Skeletal muscle satellite cell (primary cell): Measurements from ENCODE around the gene NRIP1.
"Not testable (repeated sequence)": the region's sequence is repeated elsewhere in the genome, so short reads cannot be mapped to it uniquely, and the experiment has no call there.

Experiments used
- H3K27me3 ChIP-seq: 2 replicates; pipeline ENCODE4 v1.7.0; 2013; ENCODE audit warnings: low read length; ENCODE audit not compliant: control insufficient read depth, insufficient read depth
- H3K36me3 ChIP-seq: 2 replicates; pipeline ENCODE4 v1.7.0; 2013; ENCODE audit warnings: mild to moderate bottlenecking, control low read depth, low read length; ENCODE audit not compliant: insufficient read depth
- H3K4me1 ChIP-seq: 2 replicates; pipeline ENCODE4 v1.7.0; 2013; ENCODE audit warnings: low read length; ENCODE audit not compliant: control insufficient read depth, insufficient read depth
- H3K4me2 ChIP-seq: 2 replicates; pipeline ENCODE4 v1.7.0; 2013; ENCODE audit warnings: mild to moderate bottlenecking, low read length
- H3K4me3 ChIP-seq: 2 replicates; pipeline ENCODE4 v1.7.0; 2013; ENCODE audit warnings: low read length
- H3K9ac ChIP-seq: 2 replicates; pipeline ENCODE4 v1.7.0; 2013; ENCODE audit warnings: mild to moderate bottlenecking, low read depth, low read length, moderate library complexity
- H3K9me3 ChIP-seq: replicated peaks from 2 replicates; pipeline ENCODE4 v1.7.0; 2013; ENCODE audit warnings: mild to moderate bottlenecking, control low read depth, low read length

Gene NRIP1

GRCh38 chr21:15034126-15034853 is 30.5 kb downstream of the NRIP1 start:
- Histone ChIP-seq H3K27me3 (no peaks in the 10 kb centered on the region), H3K4me3 (no peak overlapping the region), H3K36me3 (peaks cover 5% of the 10 kb centered on the region), H3K4me1 (peaks cover 17% of the 10 kb centered on the region), H3K9ac (no peak overlapping the region), H3K9me3 (no peaks in the 10 kb centered on the region), H3K4me2 (peak overlapping the region; percentile 41)

- Histone ChIP-seq H3K4me2 (no peak overlapping the region), H3K4me1 (peaks cover 17% of the 10 kb centered on the region), H3K27me3 (no peaks in the 10 kb centered on the region), H3K9me3 (no peaks in the 10 kb centered on the region), H3K36me3 (peaks cover 2% of the 10 kb centered on the region), H3K4me3 (no peak overlapping the region), H3K9ac (no peak overlapping the region)
These were observed 32.9 kb downstream of the NRIP1 start for GRCh38 chr21:15031790-15032357.

GRCh38 chr21:15031362-15031761 is 33.4 kb downstream of the NRIP1 start:
- not testable (repeated sequence) for H3K4me2 ChIP-seq, H3K9ac ChIP-seq, H3K9me3 ChIP-seq, H3K27me3 ChIP-seq, H3K36me3 ChIP-seq, H3K4me3 ChIP-seq
- peaks cover 17% of the 10 kb centered on the region for H3K4me1 ChIP-seq

- not testable (repeated sequence) for H3K4me2 ChIP-seq, H3K9ac ChIP-seq, H3K27me3 ChIP-seq, H3K4me3 ChIP-seq, H3K36me3 ChIP-seq, H3K9me3 ChIP-seq
- H3K4me1 ChIP-seq: peaks cover 13% of the 10 kb centered on the region
These were observed 33.9 kb downstream of the NRIP1 start for GRCh38 chr21:15030861-15031260.

GRCh38 chr21:15029077-15029476 is 35.7 kb downstream of the NRIP1 start:
- peaks cover 5% of the 10 kb centered on the region for H3K4me1 ChIP-seq
- H3K9ac ChIP-seq: no peak overlapping the region
- H3K27me3 ChIP-seq: no peaks in the 10 kb centered on the region
- H3K4me3 ChIP-seq: no peak overlapping the region
- H3K4me2 ChIP-seq: no peak overlapping the region
- no peaks in the 10 kb centered on the region for H3K9me3 ChIP-seq
- H3K36me3 ChIP-seq: peaks cover 2% of the 10 kb centered on the region

- no peaks in the 10 kb centered on the region for H3K27me3 ChIP-seq
- no peak overlapping the region for H3K9ac ChIP-seq
- H3K4me1 ChIP-seq: peaks cover 8% of the 10 kb centered on the region
- H3K9me3 ChIP-seq: no peaks in the 10 kb centered on the region
- H3K4me2 ChIP-seq: no peak overlapping the region
- peaks cover 2% of the 10 kb centered on the region for H3K36me3 ChIP-seq
- no peak overlapping the region for H3K4me3 ChIP-seq
These were observed 36.6 kb downstream of the NRIP1 start for GRCh38 chr21:15028186-15028585.

GRCh38 chr21:15027056-15027455 is 37.7 kb downstream of the NRIP1 start:
- no peak overlapping the region for H3K4me2 ChIP-seq
- H3K4me3 ChIP-seq: no peak overlapping the region
- no peaks in the 10 kb centered on the region for H3K27me3 ChIP-seq
- no peaks in the 10 kb centered on the region for H3K9me3 ChIP-seq
- no peak overlapping the region for H3K9ac ChIP-seq
- H3K4me1 ChIP-seq: peaks cover 8% of the 10 kb centered on the region
- peaks cover 2% of the 10 kb centered on the region for H3K36me3 ChIP-seq

- Histone ChIP-seq H3K4me2 (no peak overlapping the region), H3K36me3 (no peaks in the 10 kb centered on the region), H3K27me3 (no peaks in the 10 kb centered on the region), H3K4me3 (no peak overlapping the region), H3K9ac (no peak overlapping the region), H3K4me1 (peaks cover 8% of the 10 kb centered on the region), H3K9me3 (no peaks in the 10 kb centered on the region)
These were observed 38.4 kb downstream of the NRIP1 start for GRCh38 chr21:15026370-15026769.

- no peaks in the 10 kb centered on the region for H3K27me3 ChIP-seq
- H3K9me3 ChIP-seq: no peaks in the 10 kb centered on the region
- H3K4me3 ChIP-seq: no peak overlapping the region
- H3K4me1 ChIP-seq: peaks cover 8% of the 10 kb centered on the region
- H3K9ac ChIP-seq: no peak overlapping the region
- no peaks in the 10 kb centered on the region for H3K36me3 ChIP-seq
- H3K4me2 ChIP-seq: peak overlapping the region; percentile 12
These were observed 41.0 kb downstream of the NRIP1 start for GRCh38 chr21:15023776-15024175.

- H3K4me1 ChIP-seq: peaks cover 8% of the 10 kb centered on the region
- H3K4me3 ChIP-seq: no peak overlapping the region
- no peak overlapping the region for H3K9ac ChIP-seq
- H3K36me3 ChIP-seq: no peaks in the 10 kb centered on the region
- no peaks in the 10 kb centered on the region for H3K27me3 ChIP-seq
- no peak overlapping the region for H3K4me2 ChIP-seq
- no peaks in the 10 kb centered on the region for H3K9me3 ChIP-seq
These were observed 42.1 kb downstream of the NRIP1 start for GRCh38 chr21:15022608-15023261.

- Histone ChIP-seq H3K9ac (no peak overlapping the region), H3K36me3 (no peaks in the 10 kb centered on the region), H3K27me3 (no peaks in the 10 kb centered on the region), H3K4me3 (no peak overlapping the region), H3K9me3 (no peaks in the 10 kb centered on the region), H3K4me2 (no peak overlapping the region), H3K4me1 (peaks cover 15% of the 10 kb centered on the region)
These were observed 44.0 kb downstream of the NRIP1 start for GRCh38 chr21:15020797-15021196.

GRCh38 chr21:15018382-15018781 is 46.4 kb downstream of the NRIP1 start:
- Histone ChIP-seq H3K9me3 (no peaks in the 10 kb centered on the region), H3K36me3 (no peaks in the 10 kb centered on the region), H3K4me3 (no peak overlapping the region), H3K9ac (no peak overlapping the region), H3K4me1 (peaks cover 10% of the 10 kb centered on the region), H3K4me2 (no peak overlapping the region), H3K27me3 (no peaks in the 10 kb centered on the region)
